HFF-Myc (cell line): ENCODE measurements around the gene FZD8.

Experiments used
- DNase-seq: peaks from one replicate; pipeline ENCODE4 v3.0.0-alpha.2; 2011; ENCODE audit warnings: low read depth; ENCODE audit errors: extremely low read depth
- H3K4me3 ChIP-seq: replicated peaks from 2 replicates; pipeline ENCODE4 v1.5.1; 2011; ENCODE audit warnings: low read depth, mild to moderate bottlenecking, control low read depth, low read length
- TF ChIP-seq, protein P1 (sequence below): IDR thresholded peaks from 2 replicates; pipeline ENCODE4 v1.5.1; 2012; ENCODE audit warnings: mild to moderate bottlenecking, low read depth, low read length, control low read depth; ENCODE audit errors: missing control alignments

Gene FZD8

DNA sequence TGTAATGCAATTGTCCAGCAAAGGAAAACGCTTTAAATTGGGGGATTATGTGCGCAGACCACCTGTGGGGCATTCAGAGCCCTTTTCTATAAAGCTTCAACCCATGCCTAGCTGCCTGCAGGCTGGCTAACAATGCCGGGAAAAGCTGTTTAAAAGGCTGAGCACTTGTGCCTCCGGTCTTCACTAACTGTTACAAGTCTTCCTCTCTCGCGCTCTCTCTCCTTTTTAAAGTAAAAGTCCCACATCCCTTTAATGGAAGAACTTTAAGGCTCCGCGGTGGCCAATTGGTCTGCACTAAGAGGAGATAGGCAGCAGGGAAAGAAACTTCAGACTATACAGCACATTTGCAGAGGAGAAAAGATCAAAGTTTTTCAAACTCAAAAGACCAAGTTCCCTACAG is 4.6 kb downstream of the FZD8 start:
- TF ChIP-seq, protein P1, sequence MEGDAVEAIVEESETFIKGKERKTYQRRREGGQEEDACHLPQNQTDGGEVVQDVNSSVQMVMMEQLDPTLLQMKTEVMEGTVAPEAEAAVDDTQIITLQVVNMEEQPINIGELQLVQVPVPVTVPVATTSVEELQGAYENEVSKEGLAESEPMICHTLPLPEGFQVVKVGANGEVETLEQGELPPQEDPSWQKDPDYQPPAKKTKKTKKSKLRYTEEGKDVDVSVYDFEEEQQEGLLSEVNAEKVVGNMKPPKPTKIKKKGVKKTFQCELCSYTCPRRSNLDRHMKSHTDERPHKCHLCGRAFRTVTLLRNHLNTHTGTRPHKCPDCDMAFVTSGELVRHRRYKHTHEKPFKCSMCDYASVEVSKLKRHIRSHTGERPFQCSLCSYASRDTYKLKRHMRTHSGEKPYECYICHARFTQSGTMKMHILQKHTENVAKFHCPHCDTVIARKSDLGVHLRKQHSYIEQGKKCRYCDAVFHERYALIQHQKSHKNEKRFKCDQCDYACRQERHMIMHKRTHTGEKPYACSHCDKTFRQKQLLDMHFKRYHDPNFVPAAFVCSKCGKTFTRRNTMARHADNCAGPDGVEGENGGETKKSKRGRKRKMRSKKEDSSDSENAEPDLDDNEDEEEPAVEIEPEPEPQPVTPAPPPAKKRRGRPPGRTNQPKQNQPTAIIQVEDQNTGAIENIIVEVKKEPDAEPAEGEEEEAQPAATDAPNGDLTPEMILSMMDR: no peak
- H3K4me3 ChIP-seq: no peak overlapping the region
- no peak for DNase-seq

- no peak for DNase-seq
- H3K4me3 ChIP-seq: no peak overlapping the region
- TF ChIP-seq, protein P1: no peak
Measured at GRCh38 chr10:35636956-35637355, 5.1 kb downstream of the FZD8 start.

- TF ChIP-seq, protein P1: peak; percentile 82
- H3K4me3 ChIP-seq: no peak overlapping the region
- peak; percentile 46 for DNase-seq
Measured at GRCh38 chr10:35635576-35635975, 6.5 kb downstream of the FZD8 start.

GRCh38 chr10:35633006-35633980 is 8.8 kb downstream of the FZD8 start:
- DNase-seq: no peak
- TF ChIP-seq, protein P1: no peak
- no peak overlapping the region for H3K4me3 ChIP-seq

DNA sequence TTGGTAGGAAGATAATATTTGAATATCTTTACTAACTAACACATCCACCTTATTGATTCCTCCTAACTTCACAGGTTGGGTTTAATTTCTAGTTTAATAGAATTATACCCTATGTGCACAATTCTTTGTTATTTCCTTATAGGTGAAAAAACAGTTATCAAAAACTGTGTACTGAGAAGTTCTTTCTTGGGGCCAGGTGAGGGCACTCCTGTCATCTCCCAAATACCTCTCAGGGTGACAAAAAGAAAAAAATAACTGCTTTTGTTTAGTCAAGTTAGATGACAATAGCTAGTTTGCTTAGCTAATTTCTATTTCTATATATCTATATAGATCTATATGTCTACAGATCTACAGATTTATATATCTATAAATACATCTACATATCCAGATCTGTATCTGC is 10.1 kb downstream of the FZD8 start:
- H3K4me3 ChIP-seq: no peak overlapping the region
- no peak for DNase-seq
- TF ChIP-seq, protein P1: no peak

GRCh38 chr10:35631404-35631803 is 10.7 kb downstream of the FZD8 start:
- no peak for DNase-seq
- TF ChIP-seq, protein P1: no peak
- no peak overlapping the region for H3K4me3 ChIP-seq

DNA sequence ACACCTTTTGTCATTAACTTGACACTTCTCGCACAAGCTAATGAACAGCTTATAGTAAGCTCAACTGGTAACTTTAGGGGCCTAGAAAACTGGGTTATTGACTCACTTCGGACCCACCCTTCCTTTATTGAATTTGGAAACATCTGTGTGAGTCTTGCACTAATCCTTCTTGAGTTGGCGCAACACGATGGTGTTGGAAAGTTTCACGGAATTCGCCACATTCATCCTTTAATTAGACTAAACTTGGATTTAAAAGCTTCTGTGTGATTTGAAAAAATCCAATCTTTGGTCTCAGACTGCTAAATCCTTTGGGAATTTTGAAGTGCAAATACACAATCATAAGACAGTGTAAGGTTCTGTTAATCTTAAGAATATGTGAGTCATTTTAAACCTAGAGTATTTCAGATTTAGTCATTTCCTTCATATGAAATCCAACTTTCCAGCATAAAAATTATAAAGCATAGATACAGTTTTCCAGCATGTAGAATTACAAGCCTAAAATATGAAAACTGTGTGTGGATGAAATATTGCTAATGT is 15.1 kb downstream of the FZD8 start:
- no peak for DNase-seq
- H3K4me3 ChIP-seq: no peak overlapping the region
- TF ChIP-seq, protein P1: no peak
